Nucleus accumbens (tissue), 56 donors: ENCODE data around the gene CLSTN2.

Experiments
- DNase-seq, 56 donors: peaks; one replicate each; lab custom pipeline; 2025; lab: John Stamatoyannopoulos, UW

The CLSTN2 gene

DNA sequence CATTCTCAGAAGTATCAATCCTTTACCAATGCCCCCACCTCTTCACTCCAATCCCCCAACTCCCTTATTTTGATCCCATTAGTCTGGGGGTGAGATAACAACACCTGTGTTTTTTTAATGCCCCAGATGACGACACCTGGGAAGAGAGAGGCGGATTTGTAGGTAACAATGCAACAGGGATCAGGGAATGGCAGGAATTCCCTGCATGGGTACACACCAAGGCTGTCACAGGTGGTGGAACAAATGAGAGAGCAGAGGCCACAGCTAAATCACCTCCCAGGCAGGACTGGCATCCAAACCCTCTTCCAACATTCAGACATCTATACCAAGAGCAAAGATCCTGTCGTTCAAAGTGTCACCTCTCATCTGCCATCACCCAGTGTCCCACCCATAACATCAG lies 423.7 kb downstream of the CLSTN2 start:
- DNase-seq: no peak

DNA sequence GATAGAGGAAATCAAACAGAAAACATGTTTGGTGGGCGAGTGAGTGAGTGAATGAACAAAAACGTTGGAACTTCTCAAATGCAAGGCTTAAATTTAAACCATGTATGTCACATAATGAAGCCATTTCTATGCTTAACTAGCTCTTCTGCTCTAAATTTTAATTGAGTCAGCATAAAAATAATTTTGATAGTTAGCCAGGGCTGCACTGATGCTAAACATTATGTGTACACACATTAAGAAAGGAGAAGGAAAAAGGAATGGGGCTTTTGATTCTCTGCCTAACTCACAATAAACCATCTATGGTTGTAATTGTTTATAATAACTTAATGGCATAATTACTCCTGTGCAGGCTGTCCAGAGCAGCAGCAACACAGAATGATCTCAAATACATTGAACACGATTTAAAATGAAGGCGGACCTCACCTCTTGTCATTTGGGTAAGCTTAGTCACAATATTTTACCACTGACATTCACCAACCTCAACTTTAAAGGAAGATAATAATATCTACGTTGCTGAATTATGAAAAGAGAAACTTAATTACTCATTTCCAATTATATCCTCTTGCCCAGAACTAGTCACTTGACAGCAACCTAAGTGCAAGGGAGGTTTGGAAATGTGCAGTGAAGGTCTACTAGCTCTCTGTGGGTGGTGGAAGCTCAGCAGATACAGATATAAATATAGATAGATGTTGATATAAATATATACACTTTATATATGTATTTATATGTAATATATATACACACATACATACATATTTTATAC lies 424.4 kb downstream of the CLSTN2 start:
- DNase-seq: no peak

DNA sequence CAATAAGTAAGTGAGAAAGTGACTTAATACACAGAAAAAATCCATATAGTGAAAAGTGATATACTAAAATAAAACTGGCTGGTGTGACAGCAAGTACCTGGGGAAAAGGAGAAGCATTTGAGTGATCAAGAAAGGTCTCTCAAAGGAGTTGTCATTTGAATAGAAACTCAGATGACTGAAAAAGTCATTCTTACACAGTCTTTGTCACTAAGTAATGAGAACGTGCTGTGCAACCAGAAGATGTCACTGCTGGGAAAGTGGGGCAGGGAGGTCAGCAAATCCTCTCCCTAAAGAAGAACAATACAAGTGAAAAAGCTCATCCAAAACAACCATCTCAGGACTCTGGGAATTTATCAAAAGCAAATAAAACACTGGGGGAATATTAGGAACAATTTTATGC lies 425.3 kb downstream of the CLSTN2 start:
- DNase-seq: no peak

DNA sequence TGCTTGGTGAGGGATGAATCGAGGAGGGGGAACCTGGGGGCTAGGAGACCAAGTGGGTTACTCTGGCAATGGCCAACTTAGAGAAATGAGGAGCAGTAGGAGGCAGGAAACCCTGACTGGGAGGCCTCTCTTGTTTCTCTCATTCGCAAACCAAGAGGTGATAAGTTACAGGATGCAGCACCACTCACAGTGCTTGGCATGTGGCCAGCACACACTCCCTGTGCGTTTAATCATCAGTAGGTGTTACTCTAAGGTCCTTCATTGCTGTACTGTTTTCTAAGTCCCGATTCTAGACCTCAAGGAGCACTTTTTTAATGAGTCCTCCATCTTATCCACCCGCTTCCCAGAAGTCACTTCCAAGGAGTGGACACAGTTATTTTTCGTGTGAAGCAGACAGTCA lies 428.8 kb downstream of the CLSTN2 start:
- DNase-seq: no peak

DNA sequence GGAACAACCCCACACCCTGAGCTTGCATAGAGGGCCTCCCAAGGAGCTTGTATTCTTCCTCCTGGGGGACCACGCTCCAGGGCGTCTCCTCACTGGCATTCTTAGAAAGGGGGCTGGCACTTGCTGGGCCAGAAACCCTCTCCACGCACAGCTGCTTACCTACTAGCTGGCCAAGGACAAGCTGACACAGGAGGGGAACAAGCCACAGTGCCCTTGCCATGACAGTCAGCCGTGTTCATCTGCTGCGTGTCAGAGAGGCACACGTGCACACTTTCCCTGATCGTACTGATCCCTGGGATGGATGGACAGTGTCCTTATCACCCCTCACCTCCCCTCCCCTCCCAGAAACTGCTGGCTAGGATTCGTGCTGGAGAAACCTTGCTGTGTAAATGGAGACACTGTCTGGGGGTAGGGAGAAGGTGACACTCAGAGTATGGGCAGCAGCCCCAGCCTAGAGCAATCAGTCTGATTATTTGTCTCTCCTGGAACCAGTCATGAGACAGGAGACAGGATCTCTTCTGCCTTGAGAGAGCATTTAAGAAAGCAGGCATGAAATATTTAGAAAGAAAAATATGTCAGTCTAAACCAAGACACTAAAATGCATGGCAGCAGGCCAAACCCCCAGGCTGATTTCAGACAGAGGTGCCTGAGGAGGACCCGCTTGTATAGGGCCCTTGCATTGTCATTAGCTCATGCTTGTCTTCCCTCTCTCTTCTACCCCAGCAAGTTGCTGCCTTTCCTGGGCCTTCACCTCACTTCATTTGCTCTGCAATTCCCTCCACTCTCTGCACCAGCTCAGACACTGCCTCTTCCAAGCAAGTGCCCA lies 431.1 kb downstream of the CLSTN2 start:
- DNase-seq: no peak

DNA sequence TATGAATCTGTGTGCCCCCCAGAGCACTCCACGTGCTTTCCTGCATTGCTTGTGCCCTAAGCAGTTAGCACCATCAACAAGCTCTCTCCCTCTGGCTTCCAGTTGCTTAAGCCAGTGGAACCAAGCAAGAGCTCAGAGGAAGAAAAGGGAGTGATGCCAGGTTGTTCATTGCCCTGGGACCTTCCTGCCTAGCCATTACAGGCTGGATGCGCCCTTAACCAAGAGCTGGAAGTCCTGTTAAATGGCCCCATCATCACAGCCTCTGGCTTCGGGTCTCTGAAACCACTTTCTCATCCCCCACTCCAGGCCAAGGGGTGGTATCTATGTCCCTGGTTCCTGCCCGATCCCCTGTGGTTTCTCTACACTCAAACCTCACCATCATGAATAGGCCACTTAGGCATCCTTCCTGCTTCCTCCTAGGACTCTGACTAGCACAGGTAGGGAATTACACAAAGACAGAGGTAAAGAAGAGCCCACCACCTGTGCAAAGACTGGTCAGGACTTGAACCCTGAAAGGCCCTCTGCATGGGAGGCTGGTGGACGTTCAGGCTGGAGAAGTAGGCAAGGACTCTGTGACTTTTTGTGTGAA lies 433.3 kb downstream of the CLSTN2 start:
- no peak for DNase-seq

DNA sequence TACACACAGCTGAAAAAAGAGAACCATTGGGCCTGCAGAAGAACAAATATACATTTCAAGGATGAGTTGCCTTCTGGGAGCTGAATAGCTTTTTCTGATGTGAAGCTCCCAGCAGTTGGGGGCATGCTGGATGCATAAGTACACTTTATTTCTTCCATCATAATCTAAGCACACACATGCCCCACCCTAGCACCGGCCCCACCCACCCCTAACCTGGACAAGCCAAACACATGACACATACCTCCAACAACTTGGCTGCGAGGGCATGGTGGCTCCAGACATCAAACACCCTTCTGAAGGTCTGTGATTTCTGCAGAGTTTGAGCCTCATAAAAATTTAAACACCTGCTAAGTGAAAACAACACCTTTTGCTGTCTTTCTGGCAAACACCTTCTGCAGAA lies 435.7 kb downstream of the CLSTN2 start:
- DNase-seq: no peak

DNA sequence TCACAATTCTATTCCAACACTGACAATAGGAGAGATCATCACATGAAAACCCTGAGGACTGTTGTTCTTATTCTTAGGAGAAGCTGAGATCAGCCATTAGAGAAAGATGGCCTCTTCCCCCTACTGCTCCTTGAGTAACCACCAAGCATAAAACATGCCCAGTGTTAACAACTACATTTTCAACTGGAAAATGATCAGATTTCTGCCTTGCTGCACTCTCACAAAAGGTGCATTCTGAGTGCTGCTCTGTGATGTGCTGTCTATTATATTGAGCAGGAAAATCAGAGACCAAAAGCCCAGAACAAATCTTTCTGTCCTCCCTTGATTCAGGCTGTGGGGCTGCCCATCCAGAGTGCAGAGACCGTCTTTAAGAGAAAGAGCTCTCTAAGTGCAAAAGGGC lies 438.2 kb downstream of the CLSTN2 start:
- no peak for DNase-seq

DNA sequence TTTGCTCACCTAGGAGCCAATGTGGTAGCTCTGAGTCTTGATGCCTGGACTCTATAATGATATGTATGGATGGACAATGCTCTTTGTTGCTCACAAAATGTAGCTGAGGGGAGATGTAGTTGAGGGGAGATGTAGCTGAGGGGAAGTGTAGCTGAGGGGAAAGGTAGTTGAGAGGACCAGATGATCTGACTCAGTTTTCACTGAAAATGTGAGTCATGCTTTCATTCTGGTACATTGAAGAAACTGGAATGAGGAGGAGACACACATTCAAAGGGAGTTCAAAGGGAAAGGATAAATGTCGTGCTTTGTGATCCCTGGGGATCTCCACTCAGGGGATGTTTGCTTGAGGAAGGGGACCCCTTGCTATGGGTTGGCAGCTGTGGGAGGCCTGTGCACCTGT lies 440.0 kb downstream of the CLSTN2 start:
- DNase-seq: no peak

DNA sequence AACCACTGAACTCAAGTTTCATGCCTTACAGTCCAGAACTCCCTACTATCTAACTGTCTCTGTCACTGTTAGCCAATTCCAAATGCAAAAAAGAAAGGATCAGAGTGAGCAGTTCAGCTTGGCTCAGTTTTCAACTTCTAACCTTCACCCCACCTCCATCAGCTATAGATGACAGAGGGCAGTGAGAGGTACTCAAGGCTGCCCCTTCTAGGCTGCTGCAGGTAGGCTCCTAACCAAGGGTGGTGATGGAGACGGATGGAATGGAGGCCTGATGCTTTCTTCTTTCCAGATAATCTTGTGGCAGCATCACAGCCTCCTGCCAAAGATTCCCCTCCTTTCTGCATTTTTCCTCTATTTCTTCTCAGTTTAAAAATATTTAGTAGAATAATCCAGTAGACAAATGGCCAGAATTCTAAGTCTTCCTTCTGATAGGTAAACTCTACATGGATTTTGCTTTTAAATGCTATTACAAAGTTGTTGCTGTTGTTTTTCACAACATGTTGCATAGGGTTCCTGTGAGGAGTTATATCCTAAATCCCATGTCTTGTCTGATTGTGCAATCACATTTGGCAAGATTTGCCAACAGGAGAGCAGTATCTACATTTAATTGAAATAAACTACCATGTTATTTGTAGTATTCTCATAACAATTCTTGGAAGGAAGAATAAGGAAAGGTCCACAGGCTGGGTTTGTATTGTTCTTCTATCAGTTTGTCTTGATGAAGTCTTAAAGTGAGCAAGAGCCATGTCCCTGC lies 441.3 kb downstream of the CLSTN2 start:
- DNase-seq: no peak

DNA sequence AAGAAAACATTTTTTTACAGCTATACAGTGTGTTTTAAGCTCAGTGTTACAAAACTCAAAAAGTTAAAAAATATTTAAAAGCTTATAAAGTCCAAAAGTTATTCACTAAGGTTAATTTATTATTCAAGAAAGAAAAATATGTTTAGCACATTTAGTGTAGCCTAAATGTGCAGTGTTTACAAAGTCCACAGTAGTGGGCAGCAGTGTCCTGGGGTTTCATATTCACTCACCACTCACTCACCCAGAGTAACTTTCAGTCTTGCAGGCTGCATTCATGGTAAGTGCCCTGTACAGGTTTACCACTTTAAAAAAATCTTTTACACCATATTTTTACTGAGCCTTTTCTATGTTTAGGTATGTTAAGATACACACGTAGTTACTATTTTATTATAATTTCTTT lies 442.7 kb downstream of the CLSTN2 start:
- DNase-seq: no peak

DNA sequence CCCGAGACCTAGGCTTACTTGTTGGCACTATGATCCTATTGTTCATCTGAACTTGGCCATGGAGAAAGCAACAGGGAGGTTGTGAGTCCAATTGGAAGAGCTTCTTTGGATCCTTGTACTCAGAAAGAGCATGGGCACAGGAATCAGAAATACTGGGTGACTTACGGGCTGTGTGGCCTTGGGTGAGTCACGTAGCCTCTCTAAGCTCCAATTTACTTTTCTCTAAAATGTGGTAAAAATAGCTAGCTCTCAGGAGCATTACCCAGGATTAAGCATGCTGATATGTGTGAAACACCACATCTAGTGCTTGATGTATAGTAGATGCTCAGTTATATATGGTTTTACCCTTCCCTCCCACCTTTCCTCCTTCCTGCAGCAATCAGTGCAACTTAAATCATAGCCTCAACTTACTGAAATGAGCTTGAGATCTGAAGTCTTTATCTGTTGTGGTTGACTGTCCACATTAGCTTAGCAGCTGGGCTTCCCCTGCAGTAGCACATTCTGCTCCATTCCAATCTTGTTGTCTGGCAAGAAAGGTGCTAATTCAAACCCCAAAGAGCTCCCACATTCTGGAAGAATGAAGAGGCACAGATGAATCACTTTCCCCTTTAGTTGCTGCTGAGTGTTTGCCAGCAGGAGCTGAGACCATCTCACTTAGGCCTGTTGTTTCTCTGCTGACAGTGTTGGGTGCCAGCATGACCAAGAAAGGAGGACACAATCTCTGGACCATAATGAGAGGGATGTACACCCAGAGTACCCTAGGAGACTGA lies 443.8 kb downstream of the CLSTN2 start:
- no peak for DNase-seq

DNA sequence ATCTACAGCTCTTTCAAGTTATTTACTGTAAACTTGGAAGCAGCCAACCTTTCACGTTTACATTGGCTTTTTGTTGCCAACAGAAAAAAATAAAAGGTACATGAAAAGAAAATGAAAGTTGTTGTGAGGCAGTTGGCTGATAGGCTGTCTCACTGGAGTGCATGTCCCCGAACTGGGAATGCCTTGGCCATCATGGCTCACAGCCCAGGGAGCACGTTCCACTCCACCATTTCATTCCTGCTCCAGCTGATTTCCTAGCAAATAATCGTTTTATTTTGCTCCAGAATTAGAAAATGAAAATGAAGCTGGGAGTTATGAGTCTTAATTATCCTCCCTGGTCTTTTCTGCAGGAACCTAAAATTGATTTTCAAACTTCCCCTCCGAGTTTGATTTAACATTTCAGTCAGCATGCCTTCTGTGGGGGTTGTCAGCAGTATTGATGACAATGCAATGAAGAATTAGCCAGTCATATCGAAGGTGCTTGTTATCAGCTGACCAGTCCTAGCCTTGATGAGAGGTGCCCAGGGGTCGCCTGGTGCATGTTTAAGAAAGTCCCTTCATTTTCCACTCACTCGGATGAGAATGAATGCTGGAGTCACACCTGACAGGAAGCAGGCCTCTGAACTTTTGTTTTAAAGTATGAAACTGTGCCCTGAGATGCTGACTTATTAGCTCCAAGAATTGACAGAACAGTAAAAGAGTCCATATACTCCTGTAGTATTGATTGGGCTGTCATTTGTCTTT lies 449.2 kb downstream of the CLSTN2 start:
- DNase-seq: no peak

DNA sequence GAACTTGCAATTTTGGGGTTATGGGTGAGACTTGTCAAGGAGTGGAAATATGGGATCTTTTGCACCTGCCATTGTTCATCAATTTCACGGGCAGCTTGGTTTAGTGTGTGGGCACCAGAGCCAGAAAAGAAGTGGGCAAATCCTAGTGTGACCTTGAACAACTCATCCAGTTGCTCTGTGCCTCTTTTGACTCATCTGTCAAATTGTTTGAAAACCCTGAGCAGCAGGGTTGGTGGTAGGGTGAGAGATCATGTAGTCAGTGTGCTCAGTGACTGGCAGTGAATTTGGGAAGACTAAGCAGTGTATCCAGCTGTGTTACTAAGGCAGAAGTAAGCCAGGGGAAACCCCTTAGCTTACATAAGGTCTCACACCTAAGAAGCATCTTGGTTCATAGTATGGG lies 449.9 kb downstream of the CLSTN2 start:
- DNase-seq: no peak

DNA sequence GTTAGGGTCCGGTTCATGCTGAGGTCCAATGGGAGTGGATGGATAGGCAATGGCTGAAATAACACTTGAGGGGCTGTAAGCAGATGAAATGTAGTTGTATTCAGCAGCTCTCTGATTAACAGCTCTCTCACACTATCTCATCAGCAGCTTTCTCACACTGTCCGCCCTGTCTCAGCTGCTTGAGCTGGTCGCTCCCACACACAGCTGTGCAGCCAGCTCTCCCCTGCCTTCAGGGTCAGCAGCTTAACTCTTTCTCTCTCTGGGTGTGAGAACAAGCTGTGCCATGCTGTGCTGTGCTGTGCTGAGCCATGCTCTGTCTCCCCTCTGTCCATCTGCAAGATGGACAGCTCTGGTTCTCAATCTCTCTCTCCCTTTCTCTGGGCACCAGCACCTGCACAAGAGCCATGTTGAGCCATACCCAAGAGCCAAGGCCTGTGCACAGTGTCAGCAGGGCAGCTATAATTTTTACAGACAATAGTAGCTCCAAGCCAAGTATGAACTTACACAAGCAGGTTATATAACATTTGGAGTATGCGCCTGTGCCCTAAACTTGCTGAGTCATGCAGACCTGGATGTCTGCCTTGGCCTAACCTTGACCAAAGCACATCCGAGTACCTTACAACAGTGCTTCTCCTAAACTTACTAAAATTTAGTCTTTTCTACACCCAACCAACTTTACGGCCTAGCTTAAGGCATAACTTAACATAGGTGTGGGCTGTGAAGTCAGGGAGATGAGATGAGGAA lies 451.5 kb downstream of the CLSTN2 start:
- DNase-seq: no peak

DNA sequence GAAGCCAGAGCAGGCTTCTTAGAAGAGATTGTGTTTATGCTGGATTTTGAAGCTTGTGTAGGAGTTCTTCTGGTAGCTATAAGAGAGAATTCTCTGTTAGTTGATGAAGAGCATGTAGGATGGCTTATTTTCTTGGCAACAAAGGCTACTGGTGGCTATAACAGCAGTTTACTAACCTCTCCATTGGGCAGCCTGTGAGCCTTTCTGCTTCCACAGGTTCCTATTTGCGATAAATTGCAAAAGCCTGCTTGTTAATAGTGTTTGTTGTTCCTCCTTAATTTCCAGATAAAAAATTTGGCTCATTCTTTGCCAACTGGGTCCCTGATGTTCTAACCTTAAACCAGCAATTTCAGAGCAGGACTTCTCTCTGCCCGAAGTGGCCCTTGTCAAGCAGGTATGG lies 452.3 kb downstream of the CLSTN2 start:
- DNase-seq: no peak

DNA sequence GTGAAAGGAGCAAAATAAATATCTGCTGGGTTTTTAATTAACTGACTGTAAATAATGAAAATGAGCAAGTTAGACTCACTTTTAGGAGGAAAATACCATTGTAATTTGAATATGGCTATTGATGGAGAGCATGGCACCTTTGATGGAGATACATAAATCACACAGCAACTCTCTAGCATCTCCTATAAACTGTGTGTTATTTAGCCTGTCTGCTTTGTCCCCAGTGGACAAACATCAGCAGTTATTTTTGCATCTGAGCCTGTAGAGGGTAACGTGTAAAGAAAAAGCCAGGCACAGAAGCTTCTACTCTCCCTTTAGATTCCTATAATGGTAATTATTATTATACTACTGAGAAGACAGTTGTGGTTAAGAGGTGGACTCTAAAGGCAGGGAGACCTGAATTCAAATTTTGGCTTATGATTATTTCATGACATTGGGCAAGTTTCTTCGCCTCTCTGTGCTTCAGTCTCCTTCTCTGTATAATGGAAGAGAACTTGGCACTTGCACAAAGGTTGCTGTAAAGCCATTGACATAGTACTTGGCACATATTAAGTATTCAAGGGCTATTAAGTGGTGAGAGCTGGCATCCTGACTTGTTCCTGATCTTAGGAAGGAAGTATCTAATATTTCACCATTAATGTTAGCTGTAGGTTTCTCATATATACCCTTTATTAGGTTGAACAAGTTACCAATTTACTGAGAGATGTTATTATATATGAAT lies 453.4 kb downstream of the CLSTN2 start:
- DNase-seq: no peak

DNA sequence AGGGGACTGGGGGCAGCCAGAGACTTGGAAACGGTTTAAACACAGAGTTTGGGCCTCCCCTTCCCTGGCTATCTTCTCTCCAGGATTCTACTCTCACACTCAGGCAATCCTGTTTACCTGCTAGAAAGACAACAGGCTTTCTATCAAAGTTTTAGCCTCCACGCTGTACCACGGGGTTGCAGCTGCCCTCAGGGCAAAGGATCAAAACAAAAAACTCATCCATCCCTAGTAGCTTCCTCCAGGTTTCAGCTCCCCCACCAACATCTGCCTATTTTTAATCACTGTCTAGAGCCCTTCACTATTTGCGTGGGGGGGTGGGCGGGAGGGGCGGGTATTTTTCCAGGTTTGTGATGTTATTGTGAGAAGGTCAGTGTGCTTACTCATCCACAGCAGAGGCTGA lies 456.1 kb downstream of the CLSTN2 start:
- DNase-seq: no peak
